GM06990 (cell line): ENCODE data around the gene PLA2G4F.

Experiments used
- DNase-seq: peaks from one replicate; pipeline ENCODE4 v3.0.0-alpha.2; 2011; ENCODE audit not compliant: insufficient read length; ENCODE audit errors: extremely low read depth
- H3K27me3 ChIP-seq: replicated peaks from 2 replicates; pipeline ENCODE4 v1.6.0; 2011; ENCODE audit warnings: low read length; ENCODE audit not compliant: control insufficient read depth, insufficient read depth
- H3K36me3 ChIP-seq: 2 replicates; pipeline ENCODE4 v1.5.1; 2011; ENCODE audit warnings: low read length; ENCODE audit not compliant: control insufficient read depth, insufficient read depth
- H3K4me3 ChIP-seq: replicated peaks from 2 replicates; pipeline ENCODE4 v1.5.1; 2011; ENCODE audit warnings: low read depth, mild to moderate bottlenecking, control low read depth, low read length
- CTCF ChIP-seq: IDR thresholded peaks from 2 replicates; pipeline ENCODE4 v1.5.1; 2011; ENCODE audit warnings: low read length, control low read depth, mild to moderate bottlenecking, inconsistent platforms; ENCODE audit not compliant: insufficient read depth, poor library complexity, severe bottlenecking

Gene PLA2G4F

GRCh38 chr15:42175671-42176070, 19.2 kb upstream of the PLA2G4F start:
- no peak for DNase-seq
- no peaks in the 10 kb centered on the region for H3K27me3 ChIP-seq
- H3K4me3 ChIP-seq, result no peak overlapping the region
- no peak for TF ChIP-seq CTCF
- H3K36me3 ChIP-seq, result peaks cover 15% of the 10 kb centered on the region

- H3K36me3 ChIP-seq, result peaks cover 19% of the 10 kb centered on the region
- no peak for TF ChIP-seq CTCF
Measured at GRCh38 chr15:42172475-42172874, 16.0 kb upstream of the PLA2G4F start.

DNA sequence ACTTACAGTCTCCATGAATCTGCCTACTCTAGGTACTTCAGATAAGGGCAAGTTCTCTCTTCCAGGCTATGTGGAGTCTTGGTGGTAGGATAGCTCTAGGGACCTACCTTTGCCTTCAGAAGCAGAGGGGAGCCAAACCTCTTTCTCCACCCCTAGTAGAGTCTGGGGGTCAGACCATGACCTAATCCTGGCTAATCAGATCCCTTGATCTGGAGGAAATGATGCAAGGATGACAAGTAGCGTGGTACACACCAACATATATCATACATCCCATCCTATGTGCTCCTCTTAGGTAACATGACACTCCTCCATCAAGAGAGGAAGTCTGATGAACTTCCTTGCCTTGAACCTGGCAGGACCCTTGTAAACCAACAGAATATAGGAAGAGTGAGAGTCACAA, 15.4 kb upstream of the PLA2G4F start:
- DNase-seq, result no peak
- Histone ChIP-seq H3K36me3 (peaks cover 24% of the 10 kb centered on the region), H3K4me3 (no peak overlapping the region), H3K27me3 (no peaks in the 10 kb centered on the region)
- TF ChIP-seq CTCF, result no peak

More at GRCh38 chr15:42172475-42172874, 16.0 kb upstream of the PLA2G4F start:
- no peaks in the 10 kb centered on the region for H3K27me3 ChIP-seq
- no peak overlapping the region for H3K4me3 ChIP-seq
- DNase-seq, result no peak

- no peak for DNase-seq
- H3K36me3 ChIP-seq, result peaks cover 30% of the 10 kb centered on the region
- no peak for TF ChIP-seq CTCF
Measured at GRCh38 chr15:42171122-42171521, 14.7 kb upstream of the PLA2G4F start.

DNA sequence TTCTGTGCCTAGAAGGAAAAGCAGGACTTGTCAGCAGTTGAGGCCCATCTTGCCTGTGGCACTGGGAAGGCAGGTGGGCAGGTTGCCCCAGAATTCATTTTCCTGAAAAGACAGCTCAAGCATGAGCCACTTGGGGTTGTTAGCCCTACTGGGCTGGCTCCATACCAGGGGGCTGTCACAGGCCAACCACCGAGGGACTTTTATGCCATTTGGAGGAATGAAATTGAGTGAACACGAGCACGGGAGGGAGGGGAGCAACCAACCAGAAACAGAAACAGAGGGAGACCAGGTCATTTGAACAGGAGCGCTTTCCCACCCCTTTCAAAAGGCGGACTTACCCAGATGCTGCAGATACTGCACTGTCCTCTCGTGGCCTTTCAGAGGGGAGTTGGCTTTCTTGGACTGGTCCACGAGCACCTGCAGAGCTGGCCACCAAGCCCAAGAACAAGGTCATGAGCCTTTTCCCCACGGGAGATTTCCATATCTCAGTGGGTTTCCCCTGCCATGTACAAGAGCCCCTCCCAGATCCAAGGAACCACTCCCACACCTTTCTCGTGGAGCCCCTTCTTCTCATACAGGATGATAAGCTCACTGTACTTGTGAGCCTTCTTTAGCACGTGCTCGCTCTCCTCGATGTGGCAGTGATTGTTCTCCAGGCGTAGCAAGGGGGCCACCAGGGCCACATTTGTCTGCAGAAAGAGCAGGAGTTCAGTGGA, 9.9 kb upstream of the PLA2G4F start:
- Histone ChIP-seq H3K4me3 (no peak overlapping the region), H3K27me3 (no peaks in the 10 kb centered on the region), H3K36me3 (peaks cover 45% of the 10 kb centered on the region)
- TF ChIP-seq CTCF, result no peak
- no peak for DNase-seq

More at GRCh38 chr15:42171122-42171521, 14.7 kb upstream of the PLA2G4F start:
- H3K4me3 ChIP-seq, result no peak overlapping the region
- H3K27me3 ChIP-seq, result no peaks in the 10 kb centered on the region
